Erythroblast (primary cell): Measurements from ENCODE around the gene TMEM181.
"Not testable (repeated sequence)": the region's sequence is repeated elsewhere in the genome, so short reads cannot be mapped to it uniquely, and the experiment has no call there.

Experiments used
- GATA1 ChIP-seq: IDR thresholded peaks from 2 replicates; pipeline ENCODE4 v1.6.1; 2011; ENCODE audit warnings: low read depth, mild to moderate bottlenecking, control low read depth, low read length, moderate library complexity
- POLR2A ChIP-seq: IDR thresholded peaks from 2 replicates; pipeline ENCODE4 v1.6.1; 2011; ENCODE audit warnings: mild to moderate bottlenecking, low read length

GRCh38 chr6:158651981-158652737 is 92.3 kb downstream of the TMEM181 start:
- not testable (repeated sequence) for TF ChIP-seq POLR2A, GATA1
